Measurements from ENCODE around the gene QRFP.

GRCh38 chr9:130906735-130907416 is 10.3 kb upstream of the QRFP start:
- TF ChIP-seq CTCF (IDR thresholded peaks at IDR 0.05; ENCODE audit: low read depth, low read length) (no peak), EZH2phosphoT487 (IDR thresholded peaks at IDR 0.05; ENCODE audit: low read depth) (no peak)
